Mesenchymal stem cell (in vitro differentiated cells and primary cell): ENCODE data around the gene SUGCT.
"Not testable (repeated sequence)": the region's sequence is repeated elsewhere in the genome, so short reads cannot be mapped to it uniquely, and the experiment has no call there.

ENCODE experiments used
- DNase-seq: peaks from one replicate; pipeline ENCODE4 v3.0.0-alpha.2; 2013
- H2AFZ ChIP-seq: one replicate; pipeline ENCODE4 v1.6.1; 2013; ENCODE audit warnings: low read depth, mild to moderate bottlenecking, control low read depth, inconsistent platforms, low read length, moderate library complexity
- H2AK5ac ChIP-seq: 2 replicates; pipeline ENCODE4 v1.6.1; 2013; ENCODE audit warnings: low read length, moderate library complexity, mild to moderate bottlenecking, inconsistent platforms; ENCODE audit not compliant: severe bottlenecking
- H2BK120ac ChIP-seq: one replicate; pipeline ENCODE4 v1.6.1; 2013; ENCODE audit warnings: low read depth, mild to moderate bottlenecking, inconsistent platforms, low read length, moderate library complexity
- H2BK12ac ChIP-seq, 2 experiments: one replicate each; pipeline ENCODE4 v1.6.1; 2013; ENCODE audit warnings: inconsistent platforms in 2 of 2, low read length in 2 of 2, mild to moderate bottlenecking in 2 of 2, moderate library complexity in 2 of 2, control low read depth in 1 of 2
- H2BK15ac ChIP-seq: one replicate; pipeline ENCODE4 v1.6.1; 2013; ENCODE audit warnings: mild to moderate bottlenecking, low read depth, inconsistent platforms; ENCODE audit not compliant: poor library complexity, severe bottlenecking
- H2BK5ac ChIP-seq: 2 replicates; pipeline ENCODE4 v1.6.1; 2013; ENCODE audit warnings: low read depth, mild to moderate bottlenecking, low read length, control low read depth, inconsistent platforms; ENCODE audit not compliant: poor library complexity, severe bottlenecking
- H3K14ac ChIP-seq, 2 experiments: one replicate each; pipeline ENCODE4 v1.6.1; 2013; ENCODE audit warnings: inconsistent platforms in 2 of 2, low read length in 2 of 2, control low read depth in 1 of 2, mild to moderate bottlenecking in 1 of 2, moderate library complexity in 1 of 2
- H3K18ac ChIP-seq, 2 experiments: one replicate each; pipeline ENCODE4 v1.6.1; 2013; ENCODE audit warnings: inconsistent platforms in 2 of 2, low read length in 2 of 2, control low read depth in 1 of 2, low read depth in 1 of 2, mild to moderate bottlenecking in 1 of 2
- H3K23ac ChIP-seq, 2 experiments: one replicate each; pipeline ENCODE4 v1.6.1; 2013; ENCODE audit warnings: inconsistent platforms in 2 of 2, low read length in 2 of 2, mild to moderate bottlenecking in 2 of 2, moderate library complexity in 2 of 2, control low read depth in 1 of 2
- H3K27ac ChIP-seq: 2 replicates; pipeline ENCODE4 v1.5.1; 2013; ENCODE audit warnings: mild to moderate bottlenecking, moderate library complexity, low read length, control low read depth, inconsistent platforms; ENCODE audit not compliant: poor library complexity, severe bottlenecking
- H3K27me3 ChIP-seq, 2 experiments: 2 replicates each; pipeline versions ENCODE4 v1.6.1 to v1.7.0; 2013; ENCODE audit warnings: low read length in 2 of 2, mild to moderate bottlenecking in 2 of 2, moderate library complexity in 2 of 2, control low read depth in 1 of 2, inconsistent platforms in 1 of 2; ENCODE audit not compliant: control insufficient read depth in 1 of 2, insufficient read depth in 1 of 2
- H3K36me3 ChIP-seq, 2 experiments: 2 replicates each; pipeline versions ENCODE4 v1.6.1 to v1.7.0; 2013; ENCODE audit warnings: low read length in 2 of 2, control low read depth in 1 of 2, inconsistent platforms in 1 of 2, low read depth in 1 of 2, mild to moderate bottlenecking in 1 of 2; ENCODE audit not compliant: insufficient read depth in 2 of 2, control insufficient read depth in 1 of 2
- H3K4ac ChIP-seq, 2 experiments: one replicate each; pipeline ENCODE4 v1.6.1; 2013; ENCODE audit warnings: inconsistent platforms in 2 of 2, low read length in 2 of 2, mild to moderate bottlenecking in 2 of 2, moderate library complexity in 2 of 2, control low read depth in 1 of 2, low read depth in 1 of 2
- H3K4me1 ChIP-seq: 2 replicates; pipeline ENCODE4 v1.6.1; 2013; ENCODE audit warnings: low read depth, low read length, control low read depth; ENCODE audit not compliant: control insufficient read depth, insufficient read depth
- H3K4me2 ChIP-seq: 2 replicates; pipeline ENCODE4 v1.6.1; 2013; ENCODE audit warnings: low read length, mild to moderate bottlenecking, inconsistent platforms; ENCODE audit not compliant: poor library complexity, severe bottlenecking
- H3K4me3 ChIP-seq, 2 experiments: 2 replicates each; pipeline versions ENCODE4 v1.5.1 to v1.7.0; 2013; ENCODE audit warnings: low read length in 2 of 2, mild to moderate bottlenecking in 2 of 2, control low read depth in 1 of 2, low read depth in 1 of 2; ENCODE audit not compliant: insufficient read depth in 1 of 2
- H3K79me1 ChIP-seq: replicated peaks from 2 replicates; pipeline ENCODE4 v1.6.1; 2013; ENCODE audit warnings: mild to moderate bottlenecking, control low read depth, low read length, inconsistent platforms; ENCODE audit not compliant: poor library complexity, severe bottlenecking
- H3K9ac ChIP-seq: 2 replicates; pipeline ENCODE4 v1.7.0; 2013; ENCODE audit warnings: mild to moderate bottlenecking, low read length, moderate library complexity
- H3K9me3 ChIP-seq: 2 replicates; pipeline ENCODE4 v1.7.0; 2013; ENCODE audit warnings: mild to moderate bottlenecking, low read length; ENCODE audit not compliant: control insufficient read depth
- H4K8ac ChIP-seq: one replicate; pipeline ENCODE4 v1.6.1; 2013; ENCODE audit warnings: inconsistent platforms, mild to moderate bottlenecking, low read length, moderate library complexity
- H4K91ac ChIP-seq: one replicate; pipeline ENCODE4 v1.6.1; 2013; ENCODE audit warnings: mild to moderate bottlenecking, low read length, inconsistent platforms
- WGBS: methylation state at CpG from one replicate; pipeline ENCODE4 v1.1.7; 2013; ENCODE audit warnings: mixed read lengths; 5-methylcytosine and 5-hydroxymethylcytosine counted together

SUGCT gene

DNA sequence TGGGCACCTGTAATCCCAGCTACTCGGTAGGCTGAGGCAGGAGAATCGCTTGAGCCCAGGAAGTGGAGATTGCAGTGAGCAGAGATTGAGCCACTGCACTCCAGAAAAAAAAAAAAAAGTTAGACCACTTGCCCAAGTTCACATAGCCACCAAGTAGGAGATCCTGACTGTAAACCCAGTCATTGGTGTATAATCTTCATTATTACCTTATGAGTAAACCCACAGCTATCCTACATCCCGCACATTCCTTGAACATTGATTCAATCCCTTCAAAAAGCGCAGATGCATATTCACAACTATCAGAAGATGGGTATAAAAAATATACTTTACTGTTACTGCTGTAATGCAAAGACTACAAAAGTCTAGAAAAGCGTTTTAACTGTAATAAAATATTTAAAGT is 512.9 kb downstream of the SUGCT start:
- H3K9me3 ChIP-seq: no peaks in the 10 kb centered on the region
- H3K4me1 ChIP-seq: no peaks in the 10 kb centered on the region
- no peak overlapping the region for H3K23ac ChIP-seq
- H2BK120ac ChIP-seq: no peak overlapping the region
- no peak overlapping the region for H3K9ac ChIP-seq
- H3K4ac ChIP-seq: no peak overlapping the region
- no peak overlapping the region for H2BK5ac ChIP-seq
- no peak overlapping the region for H3K14ac ChIP-seq
- WGBS: 100% methylated on average over 2 of the region's 5 CpGs
- no peak overlapping the region for H3K4me2 ChIP-seq
- H3K27me3 ChIP-seq: no peaks in the 10 kb centered on the region
- no peak for DNase-seq
- no peak overlapping the region for H2BK12ac ChIP-seq
- no peak overlapping the region for H4K91ac ChIP-seq
- H2AK5ac ChIP-seq: no peak overlapping the region
- H2BK15ac ChIP-seq: no peak overlapping the region
- H4K8ac ChIP-seq: no peak overlapping the region
- no peaks in the 10 kb centered on the region for H3K36me3 ChIP-seq
- no peak overlapping the region for H3K27ac ChIP-seq
- no peaks in the 10 kb centered on the region for H3K79me1 ChIP-seq
- H2AFZ ChIP-seq: no peak overlapping the region
- H3K4me3 ChIP-seq: no peak overlapping the region
- no peak overlapping the region for H3K18ac ChIP-seq

- Histone ChIP-seq H3K27ac (no peak overlapping the region), H2BK120ac (no peak overlapping the region), H3K4me2 (no peak overlapping the region), H2AK5ac (no peak overlapping the region), H2BK12ac (no peak overlapping the region), H2BK15ac (no peak overlapping the region), H3K79me1 (no peaks in the 10 kb centered on the region), H3K9ac (no peak overlapping the region), H3K36me3 (no peaks in the 10 kb centered on the region), H4K91ac (no peak overlapping the region), H4K8ac (no peak overlapping the region), H3K18ac (no peak overlapping the region), H3K23ac (no peak overlapping the region), H3K14ac (no peak overlapping the region), H2AFZ (no peak overlapping the region), H3K4ac (no peak overlapping the region), H3K27me3 (no peaks in the 10 kb centered on the region), H2BK5ac (no peak overlapping the region), H3K4me1 (no peaks in the 10 kb centered on the region), H3K9me3 (no peaks in the 10 kb centered on the region), H3K4me3 (no peak overlapping the region)
- no CpG with 5 or more reads among the region's 1 CpG for WGBS
- DNase-seq: no peak
Observed at GRCh38 chr7:40649247-40649646, 514.4 kb downstream of the SUGCT start.

DNA sequence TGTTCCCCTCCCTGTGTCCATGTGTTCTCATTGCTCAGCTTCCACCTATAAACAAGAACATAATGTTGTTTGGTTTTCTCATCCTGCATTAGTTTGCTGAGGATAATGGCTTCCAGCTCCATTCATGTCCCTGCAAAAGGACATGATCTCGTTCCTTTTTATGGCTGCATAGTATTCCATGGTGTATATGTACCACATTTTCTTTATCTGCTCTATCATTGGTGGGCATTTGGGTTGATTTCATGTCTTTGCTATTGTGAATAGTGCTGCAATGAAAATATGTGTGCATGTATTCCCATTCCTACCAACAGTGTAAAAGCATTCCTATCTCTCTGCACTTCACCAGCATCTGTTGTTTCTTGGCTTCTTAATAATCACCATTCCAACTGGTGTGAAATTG is 516.1 kb downstream of the SUGCT start:
- H3K4ac ChIP-seq, H3K23ac ChIP-seq, H2BK120ac ChIP-seq, H3K14ac ChIP-seq, H3K4me3 ChIP-seq, H3K9ac ChIP-seq, H3K4me1 ChIP-seq, H3K18ac ChIP-seq, H2BK12ac ChIP-seq, DNase-seq, H2AK5ac ChIP-seq, H3K79me1 ChIP-seq, H4K91ac ChIP-seq, H3K36me3 ChIP-seq, H3K9me3 ChIP-seq, H3K27ac ChIP-seq, H4K8ac ChIP-seq, H3K27me3 ChIP-seq, H2BK5ac ChIP-seq, H3K4me2 ChIP-seq, H2BK15ac ChIP-seq, H2AFZ ChIP-seq: not testable (repeated sequence)
- WGBS: 83% methylated on average over 1 of the region's 1 CpG

- Histone ChIP-seq H2BK12ac (no peak overlapping the region), H3K27me3 (no peaks in the 10 kb centered on the region), H2AK5ac (no peak overlapping the region), H2BK5ac (no peak overlapping the region), H3K9me3 (no peaks in the 10 kb centered on the region), H2AFZ (no peak overlapping the region), H3K27ac (no peak overlapping the region), H3K23ac (no peak overlapping the region), H3K4me3 (no peak overlapping the region), H2BK120ac (no peak overlapping the region), H3K36me3 (no peaks in the 10 kb centered on the region), H3K4ac (no peak overlapping the region), H4K8ac (no peak overlapping the region), H3K9ac (no peak overlapping the region), H3K18ac (no peak overlapping the region), H4K91ac (no peak overlapping the region), H3K14ac (no peak overlapping the region), H2BK15ac (no peak overlapping the region), H3K4me2 (no peak overlapping the region), H3K79me1 (no peaks in the 10 kb centered on the region), H3K4me1 (no peaks in the 10 kb centered on the region)
- 78% methylated on average over 4 of the region's 4 CpGs for WGBS
- no peak for DNase-seq
Observed at GRCh38 chr7:40654171-40654570, 519.4 kb downstream of the SUGCT start.
